OCI-LY3 (cell line): Measurements from ENCODE around the gene CCT3.

Source experiments
- CTCF ChIP-seq: fragments of 200-600, 300-600 bp; sonication (generic); IDR thresholded peaks from 2 replicates; pipeline ENCODE4 v1.5.1; 2014; ENCODE audit warnings: antibody characterized with exemption, low read length, low read depth
- EZH2phosphoT487 ChIP-seq: fragments of 200-600 bp; shearing (Covaris generic); IDR thresholded peaks from 2 replicates; pipeline ENCODE4 v1.6.1; 2018; ENCODE audit warnings: antibody characterized with exemption, mixed run types, low read depth

GRCh38 chr1:156279837-156280236 lies 58.3 kb downstream of the CCT3 start:
- TF ChIP-seq CTCF (no peak), EZH2phosphoT487 (no peak)
